ENCODE results near the gene LMNA. TPM values are rescaled to one million over a fixed set of nuclear protein-coding genes. Genes with fewer than 3 reads are reported as not detected.

The LMNA gene
- total RNA-seq, 4 donors from 2014 or later, result 143 to 244 (median 220) TPM

GRCh38 chr1:156073740-156074139, 40.8 kb upstream of the LMNA start:
- in situ Hi-C loops (cut with MboI; ENCODE audit: low sequenced_read_pairs in 4 of 4) (loop anchor here in 1 of 4 donors (25.0 kb wide), 1 partner anchor 664 kb away; the partner anchor contains the start of genes ISG20L2, METTL25B and MRPL24), intact Hi-C loops (cut with DNase I; ENCODE audit: low total_unique reads) (no loop called here)

GRCh38 chr1:156074661-156075060, 39.9 kb upstream of the LMNA start:
- in situ Hi-C loops (cut with MboI; ENCODE audit: low sequenced_read_pairs in 4 of 4) (loop anchor here in 1 of 4 donors (25.0 kb wide), 1 partner anchor 663 kb away; the partner anchor contains the start of genes ISG20L2, METTL25B and MRPL24), intact Hi-C loops (cut with DNase I; ENCODE audit: low total_unique reads) (no loop called here)
- Histone ChIP-seq H3K4me3 (no peak overlapping the region), H3K4me1 (peaks cover 7 to 8% of the 10 kb centered on the region in 2 donors), H3K27ac (no peak overlapping the region), H3K36me3 (no peaks in the 10 kb centered on the region), H3K9me3 (no peaks in the 10 kb centered on the region), H3K27me3 (no peaks in the 10 kb centered on the region)
- DNase-seq (no peak), ATAC-seq (no peak)
- TF ChIP-seq CTCF (IDR thresholded peaks at IDR 0.05 in 4 of 5, conservative IDR thresholded peaks at IDR 0.05 in 1 of 5) (no peak), POLR2A (IDR thresholded peaks at IDR 0.05) (no peak)

More at GRCh38 chr1:156073740-156074139, 40.8 kb upstream of the LMNA start:
- H3K27me3 ChIP-seq, result no peaks in the 10 kb centered on the region
- ATAC-seq, result no peak
- TF ChIP-seq CTCF (IDR thresholded peaks at IDR 0.05 in 4 of 5, conservative IDR thresholded peaks at IDR 0.05 in 1 of 5), result no peak
- no peak for TF ChIP-seq POLR2A (IDR thresholded peaks at IDR 0.05)
- H3K4me1 ChIP-seq, result peaks cover 7 to 9% of the 10 kb centered on the region in 2 donors
- no peak for DNase-seq
- H3K9me3 ChIP-seq, result no peaks in the 10 kb centered on the region
- H3K4me3 ChIP-seq, result no peak overlapping the region
- H3K36me3 ChIP-seq, result no peaks in the 10 kb centered on the region
- H3K27ac ChIP-seq, result no peak overlapping the region

GRCh38 chr1:156075162-156075561, 39.3 kb upstream of the LMNA start:
- in situ Hi-C loops (cut with MboI; ENCODE audit: low sequenced_read_pairs in 4 of 4), result no loop called here

GRCh38 chr1:156075775-156076204, 38.7 kb upstream of the LMNA start:
- H3K4me3 ChIP-seq, result no peak overlapping the region

More at GRCh38 chr1:156075162-156075561, 39.3 kb upstream of the LMNA start:
- intact Hi-C loops (cut with DNase I; ENCODE audit: low total_unique reads), result no loop called here
- no peak overlapping the region for H3K27ac ChIP-seq
- H3K9me3 ChIP-seq, result no peaks in the 10 kb centered on the region
- TF ChIP-seq POLR2A (IDR thresholded peaks at IDR 0.05), result no peak
- no peak for TF ChIP-seq CTCF (IDR thresholded peaks at IDR 0.05 in 4 of 5, conservative IDR thresholded peaks at IDR 0.05 in 1 of 5)
- no peaks in the 10 kb centered on the region for H3K27me3 ChIP-seq
- H3K36me3 ChIP-seq, result no peaks in the 10 kb centered on the region
- no peak for DNase-seq
- peaks cover 3 to 7% of the 10 kb centered on the region in 2 donors for H3K4me1 ChIP-seq
- no peak for ATAC-seq
- H3K4me3 ChIP-seq, result no peak overlapping the region

More at GRCh38 chr1:156075775-156076204, 38.7 kb upstream of the LMNA start:
- TF ChIP-seq POLR2A (IDR thresholded peaks at IDR 0.05), result no peak
- no peak for TF ChIP-seq CTCF (IDR thresholded peaks at IDR 0.05 in 4 of 5, conservative IDR thresholded peaks at IDR 0.05 in 1 of 5)
- Histone ChIP-seq H3K9me3 (no peaks in the 10 kb centered on the region), H3K27me3 (no peaks in the 10 kb centered on the region), H3K36me3 (no peaks in the 10 kb centered on the region), H3K4me1 (peaks cover 0 to 7% of the 10 kb centered on the region in 2 donors), H3K27ac (no peak overlapping the region)
- no peak for DNase-seq
- no peak for ATAC-seq
- in situ Hi-C loops (cut with MboI; ENCODE audit: low sequenced_read_pairs in 4 of 4), result no loop called here
- intact Hi-C loops (cut with DNase I; ENCODE audit: low total_unique reads), result no loop called here

All from gastrocnemius medialis (tissue), 4 donors.